Thyroid gland (tissue), 4 donors: ENCODE data around the gene ST6GALNAC3.

ENCODE experiments used
- CTCF ChIP-seq, 6 experiments: fragments of 200-600 bp in 3 of 6; fragments of 450-650 bp in 3 of 6; sonication (generic) in 3 of 6; IDR thresholded peaks; one replicate each; pipeline ENCODE4 v1.5.1; 2016 to 2019; ENCODE audit warnings: antibody characterized with exemption in 6 of 6, mild to moderate bottlenecking in 2 of 6, inconsistent platforms in 1 of 6, moderate library complexity in 1 of 6
- POLR2A ChIP-seq, 2 donors: fragments of 450-650 bp; IDR thresholded peaks; one replicate each; pipeline ENCODE4 v1.6.1; 2017; ENCODE audit warnings: antibody characterized with exemption in 2 of 2, mild to moderate bottlenecking in 2 of 2, moderate library complexity in 1 of 2

- TF ChIP-seq CTCF (IDR thresholded peaks at IDR 0.05) (no peak), POLR2A (IDR thresholded peaks at IDR 0.05) (no peak)
These were observed 184.7 kb downstream of the ST6GALNAC3 start for GRCh38 chr1:76259270-76259669.
